Left cardiac atrium (tissue), 4 donors: ENCODE data around the gene ERMN. TPM values are rescaled to one million over a fixed set of nuclear protein-coding genes. Genes with fewer than 3 reads are reported as not detected.

Experiments used
- ATAC-seq, 2 donors: fragments of 200-7000 bp; cut with Tn5 transposase; one replicate each; pipeline ENCODE4 v1.9.1; 2020; ENCODE audit warnings: mild to moderate bottlenecking in 2 of 2, moderate library complexity in 2 of 2
- DNase-seq: peaks from one replicate; pipeline ENCODE4 v3.0.0-alpha.2; 2020
- intact Hi-C, 2 donors: fragments of 100-400 bp; cut with DNase I; formaldehyde crosslinking; loops; one replicate each; pipeline versions ENCODE4 v1.14.1 to v1.15.1; 2022 to 2023
- total RNA-seq, 2 donors: library from RNA; stranded (reverse); fragmentation: NEBNext Ultra II Directional; extraction: Animal tissue kit (Norgen Biotek cat#: 25700); gene quantifications; one replicate each; pipeline ENCODE4 v1.2.1, GENCODE V29; 2021
- donor health status: DM: no; HTN: yes; CAD: no.
- donor health status: DM: no; HTN: yes; CAD: no; lungs with severe emphysema.
- donor health status: DM: yes; HTN: yes; CAD: no.
- donor health status: Dilated cardiomyopathy.

The ERMN gene
- total RNA-seq, 2 donors from 2014 or later, result 0.37 TPM; not detected in 1

DNA sequence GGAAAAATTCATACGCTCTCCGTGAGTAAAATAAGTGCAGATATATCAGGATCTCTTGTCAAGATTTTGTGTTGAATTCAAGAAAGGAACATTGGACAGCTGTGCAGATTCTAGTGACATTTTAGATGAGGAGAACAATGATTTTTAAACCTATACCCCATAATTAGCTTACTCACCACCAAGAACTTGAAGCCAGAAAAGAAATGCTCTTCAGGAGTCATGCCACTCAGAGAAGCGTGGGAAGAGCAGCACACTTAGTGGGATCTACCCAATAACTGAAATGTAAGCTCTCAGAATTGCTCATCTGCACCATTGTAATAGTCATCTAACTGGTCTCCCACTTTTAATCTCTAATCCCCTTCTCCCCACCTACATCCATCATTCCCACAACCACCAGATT lies 9.2 kb upstream of the ERMN start:
- intact Hi-C loops, result loop anchor here in 1 of 2 donors (10.0 kb wide), 1 partner anchor 140 kb away; no protein-coding TSS in a partner anchor
- no peak for DNase-seq
- no peak for ATAC-seq

DNA sequence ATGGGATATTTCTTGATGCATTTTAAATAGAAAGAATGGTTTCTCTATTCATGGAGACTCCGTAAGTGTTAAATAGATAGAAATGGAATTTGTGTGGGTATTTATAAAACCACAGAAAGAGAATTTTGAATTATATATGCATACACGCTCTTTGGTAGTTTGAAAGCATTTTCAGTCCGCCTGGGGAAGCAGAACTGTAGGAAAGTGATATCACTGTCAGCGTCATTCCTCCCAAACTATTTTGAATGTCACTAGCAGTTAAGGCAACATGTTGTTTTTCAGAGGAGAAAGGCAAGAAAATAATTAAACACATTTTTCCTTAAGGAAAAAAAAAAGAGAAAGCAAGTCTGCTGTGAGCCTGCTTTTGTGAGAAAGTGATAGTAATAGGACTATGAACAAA lies 8.7 kb upstream of the ERMN start:
- intact Hi-C loops, result loop anchor here in 1 of 2 donors (10.0 kb wide), 1 partner anchor 140 kb away; no protein-coding TSS in a partner anchor
- ATAC-seq (no peak), DNase-seq (no peak)

DNA sequence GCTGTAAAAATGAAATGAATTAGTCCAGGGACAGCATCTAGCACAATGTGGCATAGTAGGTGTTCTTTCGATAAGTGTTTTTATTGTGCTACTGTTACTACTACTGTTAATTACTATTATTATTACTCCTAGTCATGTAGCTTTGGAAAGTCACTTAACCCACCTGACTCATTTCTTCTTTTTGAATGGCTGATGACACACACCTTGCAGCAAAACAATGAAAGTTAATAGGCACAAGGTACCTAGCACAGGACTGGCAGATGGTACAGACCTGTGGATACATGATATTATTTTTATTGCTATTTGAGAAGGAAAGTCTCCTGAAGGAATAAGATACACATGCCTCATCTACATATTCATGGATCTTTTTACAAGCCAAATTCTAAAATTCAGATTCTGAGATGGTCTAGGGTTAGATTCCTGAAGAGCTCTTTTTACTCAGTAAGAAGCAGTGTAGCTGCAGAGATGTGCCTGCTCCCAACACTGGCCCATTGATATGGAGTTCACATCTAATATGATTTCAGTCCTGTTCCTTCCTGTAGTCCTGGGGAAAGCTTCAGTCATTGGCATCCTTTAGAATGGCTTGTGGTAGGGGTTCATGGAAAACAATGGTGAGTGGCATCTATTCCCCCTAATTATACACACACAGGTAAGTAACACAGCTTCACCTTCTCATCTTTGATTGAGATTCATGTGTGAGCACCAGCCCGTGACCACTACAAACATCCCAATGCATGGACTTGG lies 7.9 kb upstream of the ERMN start:
- ATAC-seq (no peak), DNase-seq (no peak)
- intact Hi-C loops, result loop anchor here in 1 of 2 donors (10.0 kb wide), 1 partner anchor 141 kb away; no protein-coding TSS in a partner anchor

DNA sequence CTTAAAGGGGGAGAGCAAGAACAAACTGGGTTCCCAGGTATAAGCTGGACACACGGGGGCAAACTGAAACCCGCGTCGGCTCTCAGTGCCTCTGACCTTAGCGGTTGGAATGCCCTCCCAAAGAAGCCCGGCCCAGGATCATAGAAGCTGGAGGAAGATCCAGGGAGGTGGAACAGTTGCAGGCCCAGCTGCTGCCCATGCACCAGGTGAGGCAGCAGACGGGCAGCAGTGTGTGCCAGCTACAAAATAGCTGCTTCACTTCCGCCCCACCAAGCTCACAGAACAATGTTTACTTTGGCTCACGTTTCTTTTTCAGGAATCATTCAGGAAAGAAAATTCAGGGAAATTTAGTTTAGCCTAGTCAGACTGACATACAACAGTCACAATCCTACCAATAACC lies 3.9 kb upstream of the ERMN start:
- intact Hi-C loops, result no loop called here

DNA sequence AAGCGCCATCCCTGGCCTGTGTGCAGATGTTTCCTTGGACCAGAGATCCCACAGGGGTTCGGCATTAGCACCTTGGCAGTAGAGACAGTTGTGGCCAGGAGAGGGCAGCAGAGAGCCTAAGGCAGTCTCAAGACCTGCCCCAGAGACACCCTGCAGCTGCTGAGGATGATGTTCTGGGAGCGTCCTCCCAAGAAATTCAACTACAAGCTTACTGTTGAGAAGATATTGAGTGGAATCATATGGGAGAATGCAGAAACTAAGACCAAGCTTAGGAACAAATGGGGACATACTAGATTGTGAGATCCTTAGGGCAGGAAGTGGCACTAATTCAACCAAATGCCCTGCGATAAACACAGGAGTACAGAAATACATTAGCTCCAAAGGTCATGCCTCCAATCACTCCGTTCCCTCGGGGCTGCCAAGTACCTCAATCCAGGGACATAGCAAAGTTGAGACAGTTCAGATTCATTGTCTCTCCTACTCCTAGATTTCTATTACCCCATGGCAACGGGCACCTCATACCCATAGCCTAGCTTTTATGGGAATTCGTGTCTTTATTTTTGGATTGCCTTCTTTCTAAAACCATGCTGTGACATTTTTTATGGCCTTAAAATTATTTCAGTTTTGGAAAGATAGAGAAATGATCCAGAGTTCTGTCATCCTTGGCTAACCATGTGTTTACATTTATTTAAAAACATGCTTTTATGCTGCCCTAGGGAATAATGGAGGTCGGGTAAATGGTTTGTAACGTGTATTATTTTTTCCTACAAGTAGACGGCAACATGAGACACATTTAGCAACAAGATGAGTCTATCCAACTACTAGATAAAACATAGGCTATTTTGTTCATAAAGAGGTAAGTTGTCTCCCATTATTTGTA lies 2.2 kb upstream of the ERMN start:
- DNase-seq (peak; percentile 87), ATAC-seq (peak; percentile 92 to 94)
- intact Hi-C loops, result no loop called here

More for the DNA sequence above, 3.9 kb upstream of the ERMN start:
- ATAC-seq (no peak), DNase-seq (no peak)

DNA sequence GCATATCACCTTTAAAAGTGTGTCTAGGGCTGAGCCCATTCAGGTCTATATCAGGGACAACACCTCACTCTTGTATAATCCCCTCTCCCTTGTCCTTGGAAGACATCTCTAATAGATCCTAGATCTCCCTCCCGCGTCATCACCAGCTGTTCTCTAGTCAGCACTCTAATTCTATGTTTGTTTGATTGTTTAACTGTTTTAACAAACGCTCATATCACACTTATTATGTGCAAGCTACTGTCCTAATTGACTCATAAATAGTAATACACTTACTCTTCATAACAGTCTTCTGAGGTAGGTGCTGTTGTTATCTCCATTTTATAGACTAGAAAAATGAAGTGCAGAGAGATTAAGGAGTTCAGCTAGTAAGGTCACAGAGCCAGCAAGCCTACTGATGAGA lies 1.6 kb upstream of the ERMN start:
- DNase-seq (no peak), ATAC-seq (no peak)
- intact Hi-C loops, result no loop called here

DNA sequence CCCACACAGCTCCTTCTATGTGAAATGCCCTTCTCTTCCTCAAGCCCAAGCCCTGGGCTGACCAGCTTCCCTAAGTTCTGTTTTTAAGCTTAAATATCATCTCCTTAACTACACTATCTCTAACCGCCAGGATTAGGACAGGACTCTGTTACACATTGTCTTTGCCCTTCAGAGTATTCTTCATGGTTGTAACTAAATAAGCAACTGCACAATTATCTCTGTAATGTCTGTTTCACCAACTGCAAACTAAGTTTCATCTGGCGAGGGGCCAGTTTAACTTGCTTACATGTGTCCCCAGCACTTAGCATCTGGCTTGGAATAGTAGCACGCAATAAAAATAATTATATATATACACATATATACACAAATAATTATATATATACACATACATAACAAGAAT lies 1.1 kb upstream of the ERMN start:
- peak; percentile 29 for DNase-seq
- ATAC-seq, result no peak
- intact Hi-C loops, result no loop called here

DNA sequence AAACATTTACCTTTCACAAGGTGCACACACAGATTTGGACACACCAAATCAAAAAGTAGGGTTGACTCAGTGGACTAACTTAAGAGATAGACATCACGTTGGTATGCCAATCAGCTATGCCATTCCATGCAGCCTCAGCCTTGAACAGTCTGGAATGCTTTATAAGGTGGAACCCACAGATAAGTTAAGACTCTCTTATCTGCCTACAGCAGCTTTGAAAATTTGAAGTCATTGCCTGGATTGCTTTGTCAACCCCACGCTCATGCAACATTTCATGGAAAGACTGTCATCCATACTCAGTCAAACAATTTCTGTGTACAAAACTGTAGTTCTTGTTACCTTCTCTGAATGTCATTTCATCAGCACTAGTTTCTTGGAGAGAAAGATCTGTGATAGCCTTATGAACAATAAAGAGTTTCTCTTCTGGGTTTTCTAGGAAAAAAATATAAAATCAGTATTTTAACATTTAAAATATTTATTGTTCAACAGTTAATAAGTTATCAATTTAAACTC lies 1.2 kb downstream of the ERMN start:
- intact Hi-C loops, result no loop called here
- no peak for ATAC-seq
- DNase-seq, result no peak

DNA sequence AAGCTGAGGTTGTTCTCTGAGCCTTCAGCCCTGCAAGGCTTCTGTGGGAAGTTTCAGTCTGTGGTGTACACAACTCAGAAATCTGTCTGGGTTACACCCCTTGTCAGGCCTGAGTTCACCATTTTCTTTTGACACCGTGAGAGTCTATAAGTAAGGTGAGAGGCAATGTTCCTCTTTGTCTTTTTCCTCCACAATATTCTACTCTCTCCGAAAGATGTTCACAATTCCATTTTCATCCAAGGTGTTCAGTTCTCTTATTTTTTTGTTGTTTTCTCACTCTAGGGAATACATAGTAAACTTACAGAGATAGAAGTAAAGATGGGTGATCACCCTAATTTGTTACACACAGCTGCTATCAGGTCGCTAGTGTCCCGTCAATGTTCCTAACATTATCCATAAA lies 3.2 kb downstream of the ERMN start:
- intact Hi-C loops, result no loop called here
- DNase-seq (no peak), ATAC-seq (no peak)

DNA sequence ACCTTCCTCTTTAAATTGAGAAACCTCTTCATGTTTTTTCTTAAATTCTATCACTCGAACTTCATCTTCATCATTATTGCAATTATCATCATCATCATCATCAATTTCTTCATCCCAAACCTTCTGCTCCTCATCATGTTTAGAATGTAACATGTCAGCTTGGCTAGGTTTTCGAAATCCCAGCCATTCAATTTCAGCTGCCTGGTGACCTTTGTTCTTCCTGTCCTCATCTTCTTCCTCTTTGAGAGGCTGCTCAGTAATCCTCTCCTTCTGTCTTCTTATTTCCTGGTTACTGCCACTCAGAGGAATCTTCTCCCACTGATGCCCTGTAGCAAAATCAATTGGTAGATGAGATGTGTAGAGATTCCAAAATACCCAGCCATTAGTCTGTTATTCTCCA lies 4.2 kb downstream of the ERMN start:
- ATAC-seq, result no peak
- no peak for DNase-seq
- intact Hi-C loops, result no loop called here

DNA sequence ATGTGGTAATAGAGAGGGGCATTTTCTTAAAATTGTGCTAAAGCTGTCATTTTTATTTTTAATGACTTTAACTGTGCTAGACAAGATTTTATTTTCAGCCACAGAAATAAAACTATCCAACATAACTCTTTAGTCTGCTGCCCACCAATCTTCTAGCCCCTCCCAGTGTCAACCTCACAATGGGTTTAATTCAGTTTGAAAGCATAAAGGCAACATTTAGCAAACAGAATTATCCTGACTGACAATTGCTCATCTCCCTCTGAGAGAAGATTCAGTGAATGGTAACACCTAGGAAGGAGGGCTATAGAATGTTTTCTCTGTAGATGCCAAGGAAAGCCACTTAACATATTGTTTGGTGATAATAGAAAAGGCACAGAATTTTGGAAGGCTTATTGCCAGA lies 5.2 kb downstream of the ERMN start:
- DNase-seq (no peak), ATAC-seq (no peak)
- intact Hi-C loops, result no loop called here

DNA sequence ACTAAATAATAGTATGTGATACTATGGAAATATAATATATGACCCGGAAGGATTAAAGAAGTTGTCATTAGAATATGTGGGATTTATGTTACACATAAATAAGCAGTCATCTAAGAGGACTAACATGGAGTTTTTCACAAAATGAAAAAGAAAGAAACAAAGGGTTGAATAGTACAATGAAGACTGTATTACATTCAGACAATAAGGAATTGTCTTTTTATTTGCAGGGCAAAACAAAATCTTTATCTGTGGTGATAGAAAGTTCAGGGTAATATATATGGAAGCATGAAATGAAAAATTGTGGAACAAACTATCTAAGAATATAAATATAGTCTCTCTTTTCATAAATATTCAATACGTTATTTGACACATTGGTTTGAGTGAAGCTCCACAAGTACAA lies 5.8 kb downstream of the ERMN start:
- DNase-seq (no peak), ATAC-seq (no peak)
- intact Hi-C loops, result no loop called here

DNA sequence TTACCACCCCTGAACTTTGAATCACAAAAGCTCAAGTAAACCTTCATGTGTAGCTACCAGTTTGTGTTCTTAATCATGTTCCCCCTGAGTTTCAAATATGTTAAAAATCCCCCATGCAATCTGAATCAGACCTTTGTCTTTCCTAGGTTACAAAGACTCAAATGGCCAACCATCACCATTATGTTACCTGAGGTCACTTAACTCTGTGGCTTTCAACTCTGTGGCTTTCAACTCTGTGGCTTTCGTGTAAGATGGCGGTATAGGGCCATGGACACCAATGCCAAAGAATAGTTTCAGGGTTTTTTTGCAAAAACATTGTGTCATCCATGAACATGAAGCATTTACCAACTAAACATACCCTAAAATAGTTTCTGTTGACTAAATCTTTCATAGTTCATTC lies 6.7 kb downstream of the ERMN start:
- no peak for ATAC-seq
- intact Hi-C loops, result no loop called here
- DNase-seq, result no peak

DNA sequence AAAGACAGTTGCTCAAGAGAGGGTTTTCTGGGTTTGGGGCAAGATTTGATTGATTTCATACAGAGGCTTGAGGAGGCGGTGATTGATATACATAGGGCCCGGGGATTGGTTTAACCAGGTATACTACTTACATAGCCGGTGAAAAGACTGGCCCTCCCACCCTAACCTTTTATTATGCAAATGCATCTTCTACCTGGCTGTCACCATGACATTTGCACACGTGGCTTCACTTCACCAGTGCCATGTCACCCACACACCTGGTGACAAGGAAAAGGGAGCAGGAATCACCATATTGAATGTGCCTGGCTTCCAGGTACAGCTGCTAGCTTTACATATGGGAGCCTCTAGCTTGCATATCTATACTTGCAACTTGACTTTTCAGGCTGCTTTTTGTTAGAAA lies 9.7 kb downstream of the ERMN start:
- intact Hi-C loops, result no loop called here
- ATAC-seq, result no peak
- DNase-seq, result no peak

DNA sequence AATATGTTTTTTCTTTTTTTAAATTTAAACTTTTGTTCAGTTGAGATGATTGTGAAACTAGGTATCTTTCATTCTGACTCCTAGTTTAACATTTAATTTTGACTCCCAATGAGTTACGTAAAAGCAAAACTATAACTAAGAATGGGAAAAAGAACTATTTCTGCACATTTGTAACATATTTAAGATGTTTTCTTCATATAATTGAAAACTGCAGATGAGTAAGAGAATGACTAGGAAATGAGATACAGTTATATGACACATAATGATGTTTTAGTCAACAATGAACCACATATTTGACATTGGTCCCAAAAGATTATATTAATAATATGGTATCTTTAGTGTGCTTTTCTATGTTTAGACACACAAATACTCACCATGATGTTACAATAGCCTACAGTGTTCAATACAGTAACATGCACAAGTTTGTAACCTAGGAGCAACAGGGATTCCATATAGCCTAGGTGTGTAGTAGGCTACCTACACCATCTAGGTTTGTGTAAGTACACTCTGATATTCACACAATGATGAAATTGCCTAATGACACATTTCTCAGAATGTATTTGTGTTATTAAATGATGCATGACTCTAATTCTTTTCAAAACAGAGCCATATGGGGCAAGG lies 12.6 kb downstream of the ERMN start:
- ATAC-seq (no peak), DNase-seq (no peak)
- intact Hi-C loops, result no loop called here

DNA sequence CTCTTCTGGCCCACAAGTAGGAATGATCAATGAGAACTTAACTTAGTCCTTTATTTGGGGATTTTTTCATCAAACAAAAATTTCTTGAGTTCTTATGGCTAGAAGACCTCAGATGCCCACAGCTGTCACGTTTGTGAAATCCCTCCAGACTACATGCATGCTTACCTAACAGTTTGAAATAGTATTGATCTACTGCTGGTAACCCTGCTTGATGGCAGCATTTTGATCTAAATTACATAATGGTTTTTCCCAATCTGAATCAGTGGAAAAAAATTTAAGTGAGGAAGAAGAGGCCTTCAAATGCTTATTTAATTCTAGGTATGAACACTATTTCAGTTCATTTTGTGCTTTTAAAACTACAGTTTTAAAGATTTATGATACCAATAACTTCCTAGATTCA lies 13.9 kb downstream of the ERMN start:
- intact Hi-C loops, result no loop called here
- no peak for DNase-seq
- no peak for ATAC-seq

DNA sequence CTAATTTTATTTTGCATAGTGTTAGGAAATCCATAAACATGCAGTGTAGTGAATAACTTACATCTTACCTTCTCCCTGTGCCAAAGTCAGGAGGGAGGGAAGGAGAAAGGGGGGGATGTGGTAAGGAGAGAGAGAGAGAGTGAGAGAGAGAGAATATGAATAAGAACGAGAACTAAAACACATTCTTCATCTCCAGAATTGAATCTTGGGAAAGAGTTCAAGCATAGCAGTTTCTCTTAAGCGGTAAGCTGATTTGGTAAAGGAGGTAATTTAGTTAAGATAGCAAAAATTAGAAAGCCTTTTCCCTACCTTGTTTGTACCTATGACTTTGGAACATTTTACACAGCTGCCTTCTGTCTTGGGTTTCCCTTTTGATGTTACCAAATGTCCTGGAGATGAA lies 15.7 kb downstream of the ERMN start:
- DNase-seq (no peak), ATAC-seq (no peak)
- intact Hi-C loops, result loop anchor here (10.0 kb wide), 2 partner anchors 285 to 695 kb away; no protein-coding TSS in a partner anchor

DNA sequence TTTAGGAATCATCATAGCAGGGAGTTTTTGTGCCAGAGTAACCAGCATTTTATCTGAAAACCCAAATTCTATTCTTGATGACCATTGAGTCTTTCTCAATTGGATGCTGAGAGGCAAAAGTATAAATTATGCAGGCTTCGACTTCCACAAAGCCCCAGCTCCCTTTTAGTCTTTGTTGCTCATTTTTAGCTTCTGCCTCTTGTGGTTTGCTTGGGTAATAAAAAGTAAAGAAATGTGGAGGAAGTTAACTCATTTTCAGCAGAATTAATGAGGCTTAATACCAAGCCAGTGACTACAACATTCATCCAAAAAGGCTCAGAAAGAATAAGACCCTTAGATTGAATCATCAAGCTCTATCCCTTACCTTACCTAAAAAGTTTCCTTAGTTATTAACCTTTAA lies 18.6 kb downstream of the ERMN start:
- ATAC-seq, result no peak
- DNase-seq, result no peak
- intact Hi-C loops, result loop anchor here (10.0 kb wide), 2 partner anchors 288 to 698 kb away; no protein-coding TSS in a partner anchor

DNA sequence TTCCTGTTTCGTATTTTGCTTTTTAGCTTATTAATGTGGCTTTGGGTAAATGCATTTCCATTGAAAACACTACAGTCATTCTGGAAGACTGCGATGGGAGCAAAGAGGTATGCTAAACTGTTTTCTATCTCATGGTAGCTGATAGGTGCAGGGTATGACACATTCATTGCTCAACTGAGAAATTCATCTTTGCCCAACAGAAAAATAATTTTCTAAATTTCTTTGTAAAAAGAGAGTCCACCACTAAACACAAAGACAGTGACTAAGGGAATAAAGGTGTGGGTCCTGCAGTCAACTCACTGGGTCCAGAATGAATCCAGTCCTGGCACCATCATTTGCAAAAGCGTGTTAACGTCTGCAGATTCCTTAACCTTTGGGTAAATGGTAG lies 19.9 kb downstream of the ERMN start:
- DNase-seq (no peak), ATAC-seq (no peak)
- intact Hi-C loops, result loop anchor here (10.0 kb wide), 2 partner anchors 289 to 699 kb away; no protein-coding TSS in a partner anchor
